IPS-18a (cell line): Measurements from ENCODE around the gene ADCK2.
A peak's percentile ranks its signal among the peaks of the same experiment; 100 is the strongest.
"Not testable (repeated sequence)": the region's sequence is repeated elsewhere in the genome, so short reads cannot be mapped to it uniquely, and the experiment has no call there.

Source experiments
- H3K27ac ChIP-seq: one replicate; pipeline ENCODE4 v1.5.1; 2013; ENCODE audit warnings: low read length
- H3K27me3 ChIP-seq: one replicate; pipeline ENCODE4 v1.6.1; 2013; ENCODE audit warnings: mild to moderate bottlenecking, low read length; ENCODE audit not compliant: control insufficient read depth, insufficient read depth
- H3K36me3 ChIP-seq: one replicate; pipeline ENCODE4 v1.6.1; 2013; ENCODE audit warnings: low read depth, low read length; ENCODE audit not compliant: control insufficient read depth
- H3K4me1 ChIP-seq: one replicate; pipeline ENCODE4 v1.6.1; 2013; ENCODE audit warnings: low read depth, low read length; ENCODE audit not compliant: control insufficient read depth
- H3K4me3 ChIP-seq: one replicate; pipeline ENCODE4 v1.5.1; 2013; ENCODE audit warnings: low read length
- H3K9ac ChIP-seq: one replicate; pipeline ENCODE4 v1.6.1; 2013; ENCODE audit warnings: mild to moderate bottlenecking, low read length, moderate library complexity
- H3K9me3 ChIP-seq: one replicate; pipeline ENCODE4 v1.6.1; 2013; ENCODE audit warnings: low read depth, low read length; ENCODE audit not compliant: control insufficient read depth

ADCK2 gene, protein sequence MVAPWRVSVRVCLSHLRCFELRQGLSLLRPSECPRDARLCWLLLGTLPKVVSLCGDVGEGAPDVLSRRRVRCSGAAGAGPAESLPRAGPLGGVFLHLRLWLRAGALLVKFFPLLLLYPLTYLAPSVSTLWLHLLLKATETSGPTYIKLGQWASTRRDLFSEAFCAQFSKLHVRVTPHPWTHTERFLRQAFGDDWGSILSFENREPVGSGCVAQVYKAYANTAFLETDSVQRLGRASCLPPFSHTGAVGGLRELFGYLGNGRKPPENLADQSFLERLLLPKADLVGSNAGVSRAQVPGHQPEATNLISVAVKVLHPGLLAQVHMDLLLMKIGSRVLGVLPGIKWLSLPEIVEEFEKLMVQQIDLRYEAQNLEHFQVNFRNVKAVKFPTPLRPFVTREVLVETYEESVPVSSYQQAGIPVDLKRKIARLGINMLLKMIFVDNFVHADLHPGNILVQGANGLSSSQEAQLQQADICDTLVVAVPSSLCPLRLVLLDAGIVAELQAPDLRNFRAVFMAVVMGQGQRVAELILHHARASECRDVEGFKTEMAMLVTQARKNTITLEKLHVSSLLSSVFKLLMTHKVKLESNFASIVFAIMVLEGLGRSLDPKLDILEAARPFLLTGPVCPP

DNA sequence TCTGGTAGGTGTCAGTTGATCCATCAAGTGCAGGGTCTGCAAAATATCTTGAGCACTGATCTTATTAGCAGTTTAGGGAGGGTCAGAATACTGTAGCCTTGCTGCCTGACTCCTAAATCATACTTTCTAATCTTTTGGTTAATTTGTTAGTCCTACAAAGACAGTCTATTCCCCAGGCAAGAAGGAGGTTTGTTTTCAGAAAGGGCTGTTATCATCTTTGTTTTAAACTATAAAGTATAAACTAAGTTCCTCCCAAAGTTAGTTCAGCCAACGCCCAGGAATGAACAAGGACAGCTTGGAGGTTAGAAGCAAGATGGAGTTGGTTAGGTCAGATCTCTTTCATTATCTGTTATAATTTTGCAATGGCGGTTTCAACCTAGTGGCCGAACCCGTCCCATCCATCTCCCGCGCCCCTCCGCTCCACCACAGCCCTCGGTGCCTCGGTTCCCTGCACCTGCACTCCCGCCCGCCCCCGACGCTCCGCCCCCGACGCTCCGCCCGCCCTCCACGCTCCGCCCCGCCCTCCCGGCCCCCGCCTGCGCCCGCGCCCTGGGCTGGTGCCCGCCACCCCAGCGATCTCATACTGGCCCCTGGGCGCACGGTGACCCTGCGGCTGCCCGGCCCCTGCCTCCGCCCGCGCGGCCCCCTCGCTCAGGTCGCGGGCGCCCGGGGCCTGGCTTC lies at the start of gene ADCK2:
TSS of gene ADCK2 (plus strand) at position 564 of the 681 bp plus-strand sequence. CDS start 386 bp downstream, outside the sequence.
- H3K36me3 ChIP-seq, result no peaks in the 10 kb centered on the region
- no peaks in the 10 kb centered on the region for H3K9me3 ChIP-seq
- H3K9ac ChIP-seq, result peak within 1 kb of the TSS; percentile 31
- H3K27ac ChIP-seq, result no peak within 1 kb of the TSS
- H3K4me3 ChIP-seq, result peak within 1 kb of the TSS; percentile 64
- H3K4me1 ChIP-seq, result peaks cover 6% of the 10 kb centered on the region
- peaks cover 20% of the 10 kb centered on the region for H3K27me3 ChIP-seq

DNA sequence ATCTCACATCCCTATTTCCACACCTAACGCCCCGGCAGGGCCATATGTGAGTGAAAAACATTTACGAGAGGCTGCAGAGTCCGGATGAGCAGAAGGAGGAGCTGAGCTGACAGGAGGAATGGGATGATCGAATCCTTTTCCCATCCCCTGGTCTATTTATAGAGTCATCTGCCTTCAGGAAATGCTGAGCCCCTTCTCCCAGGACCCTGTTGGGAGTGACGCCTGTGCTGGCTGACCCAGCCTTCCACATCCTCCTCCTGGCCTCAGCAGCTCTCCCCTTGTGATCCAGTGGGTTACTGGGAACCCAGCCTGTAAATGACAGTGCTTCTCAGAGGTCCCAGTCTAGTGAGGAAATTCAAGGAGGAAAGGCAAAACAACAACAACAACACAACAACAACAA lies 48.8 kb upstream of the ADCK2 start:
- Histone ChIP-seq H3K4me1 (peaks cover 12% of the 10 kb centered on the region), H3K9me3 (no peaks in the 10 kb centered on the region), H3K9ac (no peak overlapping the region), H3K27me3 (no peaks in the 10 kb centered on the region), H3K4me3 (no peak overlapping the region), H3K36me3 (no peaks in the 10 kb centered on the region), H3K27ac (no peak overlapping the region)

DNA sequence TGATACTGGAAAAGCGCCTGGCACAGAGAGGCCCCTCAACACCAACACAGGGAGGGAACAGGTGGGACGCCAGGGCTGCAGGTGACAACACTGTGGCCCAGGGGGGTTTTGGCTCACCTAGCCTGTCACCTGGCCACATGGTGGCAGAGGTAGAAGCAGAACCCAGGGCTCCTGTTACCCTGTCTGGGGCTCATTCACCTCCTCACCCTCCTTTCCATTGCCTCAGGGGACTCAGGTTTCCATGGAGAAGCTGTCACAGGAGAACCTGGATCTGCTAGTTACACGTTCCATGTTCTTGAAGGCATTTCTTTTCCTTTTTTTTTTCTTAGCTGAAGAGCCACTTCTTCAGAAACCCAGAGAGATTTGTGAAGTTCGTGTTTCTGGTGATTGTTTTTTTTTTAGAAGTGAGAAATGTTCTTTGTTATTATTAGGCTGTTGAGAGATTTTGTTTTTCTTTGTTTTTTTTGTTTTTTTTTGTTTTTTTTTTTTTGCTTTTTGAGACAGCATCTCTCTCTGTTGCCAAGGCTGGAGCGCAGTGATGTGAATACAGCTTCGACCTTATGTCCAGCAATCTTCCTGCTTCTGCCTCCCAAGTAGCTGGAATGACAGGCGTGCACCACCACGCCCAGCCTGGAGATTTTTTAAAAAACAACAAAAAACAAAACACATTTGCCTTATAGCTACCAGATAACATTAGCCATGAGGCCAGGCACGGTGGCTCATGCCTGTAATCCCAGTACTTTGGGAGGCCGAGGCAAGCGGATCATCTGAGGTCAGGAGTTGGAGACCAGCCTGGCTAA lies 48.2 kb upstream of the ADCK2 start:
- H3K36me3 ChIP-seq, result no peaks in the 10 kb centered on the region
- no peaks in the 10 kb centered on the region for H3K9me3 ChIP-seq
- no peaks in the 10 kb centered on the region for H3K27me3 ChIP-seq
- H3K4me3 ChIP-seq, result no peak overlapping the region
- no peak overlapping the region for H3K9ac ChIP-seq
- no peak overlapping the region for H3K27ac ChIP-seq
- peaks cover 12% of the 10 kb centered on the region for H3K4me1 ChIP-seq

DNA sequence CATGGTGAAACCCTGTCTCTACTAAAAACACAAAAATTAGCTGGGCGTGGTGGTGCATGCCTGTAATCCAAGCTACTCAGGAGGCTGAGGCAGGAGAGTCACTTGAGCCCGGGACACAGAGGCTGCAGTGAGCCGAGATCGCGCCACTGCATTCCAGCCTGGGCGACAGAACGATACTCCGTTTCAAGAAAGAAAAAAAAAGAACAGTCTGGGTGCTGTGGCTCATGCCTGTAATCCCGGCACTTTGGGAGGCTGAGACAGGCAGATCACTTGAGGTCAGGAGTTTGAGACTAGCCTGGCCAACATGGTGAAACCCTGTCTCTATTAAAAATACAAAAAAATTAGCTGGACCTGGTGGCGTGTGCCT lies 47.6 kb upstream of the ADCK2 start:
- H3K9me3 ChIP-seq, H3K27me3 ChIP-seq, H3K36me3 ChIP-seq, H3K4me3 ChIP-seq, H3K27ac ChIP-seq, H3K9ac ChIP-seq: not testable (repeated sequence)
- peaks cover 12% of the 10 kb centered on the region for H3K4me1 ChIP-seq

DNA sequence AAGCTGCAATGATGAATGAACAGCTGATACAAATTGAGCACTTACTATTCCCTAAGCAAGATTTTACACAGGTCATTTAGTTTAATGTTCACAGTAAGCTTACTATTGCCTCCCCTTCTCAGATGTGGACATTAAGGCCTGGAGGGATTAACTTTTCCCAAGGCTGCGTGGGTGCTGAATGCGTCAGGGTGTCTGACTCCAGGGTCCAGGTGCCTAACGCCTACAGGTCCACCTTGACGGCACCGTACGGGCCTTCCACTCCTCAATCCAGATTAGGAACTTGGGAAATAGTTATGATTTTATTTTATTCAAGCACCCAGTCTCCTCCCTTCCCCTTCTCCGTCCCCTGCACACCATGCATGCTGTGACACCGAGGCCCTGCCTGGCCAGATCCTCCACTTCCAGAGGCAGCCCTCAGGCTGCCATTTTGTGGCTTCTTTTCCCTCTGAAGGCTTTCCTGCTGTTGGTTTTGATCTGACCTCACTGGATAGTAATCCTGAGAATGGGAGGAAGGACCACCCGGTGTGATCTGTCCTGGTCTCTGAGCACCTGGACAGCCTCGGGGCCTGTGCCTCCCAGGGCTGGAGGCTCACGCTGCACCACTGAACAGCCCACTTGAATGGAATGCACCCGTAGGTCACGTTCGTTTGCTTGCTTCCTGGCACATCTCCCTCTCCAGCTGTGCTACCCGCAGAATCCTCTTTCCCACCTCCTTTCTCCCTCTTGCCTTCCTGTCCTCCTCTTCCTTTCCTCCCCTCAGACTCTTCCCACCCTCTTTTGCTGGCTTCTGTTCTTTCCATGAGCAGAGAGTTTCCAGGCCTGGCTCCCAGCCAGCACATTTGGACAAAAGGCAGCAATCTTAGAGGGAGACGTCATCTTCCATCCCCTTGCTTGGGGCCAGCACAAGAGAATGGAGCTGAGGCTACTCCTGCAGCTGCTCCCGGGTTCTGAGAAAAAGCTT lies 46.6 kb upstream of the ADCK2 start:
- H3K9ac ChIP-seq, result no peak overlapping the region

DNA sequence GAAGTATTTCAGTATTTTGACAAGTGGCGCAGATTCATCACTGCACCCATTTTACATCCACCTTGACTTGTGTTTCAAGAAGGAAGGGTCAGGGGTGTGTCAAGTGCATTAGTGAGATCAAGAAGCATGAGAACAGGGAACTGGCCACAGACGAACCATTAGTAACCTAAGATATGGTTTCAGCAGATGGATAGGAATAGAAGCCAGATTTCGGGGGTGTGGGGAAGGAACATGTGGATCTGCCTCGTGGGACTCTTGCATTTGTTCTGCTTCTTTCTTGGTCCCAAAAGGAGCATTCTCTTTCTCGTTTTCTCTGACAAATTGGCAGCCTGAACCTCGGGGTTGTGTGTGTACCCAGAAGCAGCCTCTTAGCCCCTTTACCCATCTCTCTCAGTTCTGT lies 41.7 kb upstream of the ADCK2 start:
- H3K27ac ChIP-seq, result no peak overlapping the region
- H3K4me3 ChIP-seq, result no peak overlapping the region
- H3K36me3 ChIP-seq, result no peaks in the 10 kb centered on the region
- H3K9ac ChIP-seq, result no peak overlapping the region
- no peaks in the 10 kb centered on the region for H3K9me3 ChIP-seq
- H3K27me3 ChIP-seq, result no peaks in the 10 kb centered on the region
- H3K4me1 ChIP-seq, result peaks cover 17% of the 10 kb centered on the region

More for the DNA sequence above, 46.6 kb upstream of the ADCK2 start:
- H3K36me3 ChIP-seq, result no peaks in the 10 kb centered on the region
- peaks cover 12% of the 10 kb centered on the region for H3K4me1 ChIP-seq
- no peaks in the 10 kb centered on the region for H3K27me3 ChIP-seq
- H3K4me3 ChIP-seq, result no peak overlapping the region
- H3K9me3 ChIP-seq, result no peaks in the 10 kb centered on the region
- H3K27ac ChIP-seq, result peak overlapping the region; percentile 61

DNA sequence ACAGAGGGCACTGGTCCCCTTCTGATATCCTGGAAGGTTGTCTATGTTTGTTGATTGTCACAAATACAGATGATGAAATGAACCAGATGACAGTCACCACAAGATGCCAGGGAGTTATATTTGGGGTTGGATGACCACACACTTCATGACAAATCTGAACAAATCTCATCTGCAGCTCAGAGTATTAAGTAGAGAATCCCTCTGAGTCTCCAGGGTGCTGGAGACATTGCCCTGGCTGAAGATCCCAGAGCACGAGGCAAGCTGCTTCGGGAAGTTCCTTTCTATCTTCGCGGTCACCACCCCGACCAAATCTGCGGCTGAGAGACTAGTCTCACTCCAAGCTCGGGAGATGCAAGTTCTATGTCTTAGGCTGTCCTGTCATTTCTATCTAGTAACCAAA lies 41.1 kb upstream of the ADCK2 start:
- no peak overlapping the region for H3K9ac ChIP-seq
- H3K4me3 ChIP-seq, result no peak overlapping the region

DNA sequence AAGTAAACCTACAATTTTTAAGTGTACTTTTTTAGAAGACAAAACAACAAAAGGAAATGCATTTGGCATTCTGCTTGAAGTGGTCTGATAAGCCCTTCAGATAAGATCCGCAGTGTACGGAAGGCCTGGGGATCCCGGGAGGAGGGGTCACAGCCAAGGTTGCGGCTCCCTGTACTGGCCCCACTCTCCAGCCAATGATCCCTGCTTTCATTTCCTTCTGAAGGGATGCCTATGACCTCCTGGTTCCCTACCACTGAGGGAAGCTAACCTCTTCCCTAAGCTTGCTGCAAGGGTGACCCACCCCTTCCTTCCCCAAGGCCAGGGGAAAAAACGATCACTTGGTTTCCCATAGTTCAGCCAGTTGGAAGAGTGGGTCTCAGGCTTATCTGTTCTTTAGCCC lies 37.4 kb upstream of the ADCK2 start:
- H3K4me1 ChIP-seq, result peaks cover 27% of the 10 kb centered on the region
- H3K9me3 ChIP-seq, result no peaks in the 10 kb centered on the region
- H3K27me3 ChIP-seq, result peaks cover 12% of the 10 kb centered on the region
- no peak overlapping the region for H3K9ac ChIP-seq
- H3K27ac ChIP-seq, result no peak overlapping the region
- peak overlapping the region; percentile 7 for H3K4me3 ChIP-seq
- H3K36me3 ChIP-seq, result no peaks in the 10 kb centered on the region

More for the DNA sequence above, 41.1 kb upstream of the ADCK2 start:
- H3K36me3 ChIP-seq, result no peaks in the 10 kb centered on the region
- no peaks in the 10 kb centered on the region for H3K27me3 ChIP-seq
- peaks cover 16% of the 10 kb centered on the region for H3K4me1 ChIP-seq
- H3K27ac ChIP-seq, result no peak overlapping the region
- no peaks in the 10 kb centered on the region for H3K9me3 ChIP-seq

DNA sequence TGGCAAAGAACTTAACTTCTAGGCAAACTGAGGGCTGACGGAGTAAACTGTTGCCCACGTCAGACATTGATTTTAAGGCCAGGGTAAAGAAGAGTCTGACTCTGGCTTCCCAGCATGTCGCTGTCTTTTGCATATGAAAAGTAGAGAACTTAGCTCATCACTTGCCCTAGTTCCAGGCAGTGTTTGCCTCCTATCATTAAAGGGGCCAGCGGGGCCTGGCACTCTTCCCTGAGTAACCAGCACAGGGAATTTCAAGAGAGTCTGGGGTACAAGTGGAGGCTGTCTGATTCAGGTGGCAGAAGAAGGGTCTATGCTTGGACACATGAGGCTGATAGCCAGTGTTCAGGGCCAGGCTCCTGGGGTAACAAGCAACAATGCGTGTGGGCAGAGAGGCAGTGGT lies 36.9 kb upstream of the ADCK2 start:
- no peak overlapping the region for H3K27ac ChIP-seq
- H3K4me3 ChIP-seq, result peak overlapping the region; percentile 7
- no peaks in the 10 kb centered on the region for H3K36me3 ChIP-seq
- H3K9me3 ChIP-seq, result no peaks in the 10 kb centered on the region
- no peak overlapping the region for H3K9ac ChIP-seq
- H3K27me3 ChIP-seq, result peaks cover 12% of the 10 kb centered on the region
- peaks cover 27% of the 10 kb centered on the region for H3K4me1 ChIP-seq

DNA sequence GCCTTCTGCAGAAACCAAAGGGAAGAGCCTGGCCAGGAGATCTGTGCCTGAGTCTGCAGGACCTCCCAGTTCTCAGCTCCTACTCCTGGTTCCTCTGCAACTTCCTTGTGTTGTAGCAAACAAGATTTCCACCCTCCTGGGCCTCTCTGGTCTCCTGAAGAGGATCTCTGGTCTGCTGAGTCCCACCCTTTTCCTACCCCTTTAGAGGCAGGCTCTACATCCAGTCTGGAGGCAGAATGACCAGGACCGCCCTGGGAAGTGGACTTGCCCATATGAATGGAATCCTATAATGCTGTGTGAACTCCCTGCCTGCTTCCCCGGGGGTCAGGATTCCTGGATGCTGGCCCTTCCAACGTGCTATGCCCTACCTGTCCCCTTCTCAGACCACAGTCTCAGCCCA lies 35.3 kb upstream of the ADCK2 start:
- no peaks in the 10 kb centered on the region for H3K36me3 ChIP-seq
- H3K27ac ChIP-seq, result no peak overlapping the region
- H3K9ac ChIP-seq, result no peak overlapping the region
- no peaks in the 10 kb centered on the region for H3K9me3 ChIP-seq
- peaks cover 27% of the 10 kb centered on the region for H3K4me1 ChIP-seq
- peaks cover 26% of the 10 kb centered on the region for H3K27me3 ChIP-seq
- H3K4me3 ChIP-seq, result no peak overlapping the region
